Neural crest cell (in vitro differentiated cells): ENCODE data around the gene MIGA1. TPM values are rescaled to one million over a fixed set of nuclear protein-coding genes. Genes with fewer than 3 reads are reported as not detected.

ENCODE experiments used
- DNase-seq: peaks from one replicate; pipeline ENCODE4 v3.0.0; 2021; ENCODE audit warnings: low read depth, mixed read lengths, low spot score
- H3K27ac Mint-ChIP-seq: one replicate; pipeline ENCODE4 v1.8.0; 2021; ENCODE audit warnings: mild to moderate bottlenecking, mixed read lengths; ENCODE audit not compliant: unreplicated experiment
- H3K27me3 Mint-ChIP-seq: 2 replicates; pipeline ENCODE4 v1.8.0; 2021; ENCODE audit warnings: low read depth, mild to moderate bottlenecking, mixed read lengths
- H3K36me3 Mint-ChIP-seq: 2 replicates; pipeline ENCODE4 v1.8.0; 2021; ENCODE audit warnings: low read depth, mild to moderate bottlenecking, mixed read lengths
- H3K4me1 Mint-ChIP-seq: 2 replicates; pipeline ENCODE4 v1.8.0; 2021; ENCODE audit warnings: mixed read lengths
- H3K4me3 Mint-ChIP-seq: one replicate; pipeline ENCODE4 v1.8.0; 2021; ENCODE audit warnings: mild to moderate bottlenecking, mixed read lengths
- H3K9me3 Mint-ChIP-seq: 2 replicates; pipeline ENCODE4 v1.8.0; 2021; ENCODE audit warnings: mixed read lengths
- CTCF ChIP-seq: fragments of 200-600 bp; sonication (generic); conservative IDR thresholded peaks from 2 replicates; pipeline ENCODE4 v1.5.0; 2021; ENCODE audit warnings: antibody characterized with exemption, mild to moderate bottlenecking
- total RNA-seq: library from RNA; stranded (reverse); gene quantifications from 2 replicates; pipeline ENCODE4 v1.2.1, GENCODE V29; 2021

Gene MIGA1
- total RNA-seq, 1 donor from 2014 or later = 6.2 TPM

DNA sequence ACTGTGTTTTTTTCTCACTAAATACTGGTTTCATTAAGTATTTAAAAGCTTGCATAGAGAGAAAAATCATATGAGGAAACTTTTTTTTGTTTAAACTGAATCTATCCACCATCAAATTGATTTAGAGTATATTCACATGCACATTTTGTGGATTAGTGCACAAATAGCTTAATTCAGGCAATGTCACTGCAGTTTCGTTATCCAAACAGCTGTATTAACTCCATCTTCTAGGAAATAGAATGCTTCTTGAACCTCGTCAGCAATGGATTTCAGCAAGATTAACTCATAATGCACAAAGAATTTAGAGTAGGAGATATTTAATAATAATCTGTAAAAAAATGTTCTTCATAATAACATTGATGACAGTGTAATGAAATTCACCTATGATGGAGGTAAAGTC, 146.5 kb downstream of the MIGA1 start:
- H3K36me3 Mint-ChIP-seq = no peaks in the 10 kb centered on the region
- H3K4me1 Mint-ChIP-seq = no peaks in the 10 kb centered on the region
- no peaks in the 10 kb centered on the region for H3K9me3 Mint-ChIP-seq
- H3K27me3 Mint-ChIP-seq = no peaks in the 10 kb centered on the region
- H3K27ac Mint-ChIP-seq = no peak overlapping the region
- H3K4me3 Mint-ChIP-seq = no peak overlapping the region
- TF ChIP-seq CTCF = no peak
- DNase-seq = no peak

- H3K9me3 Mint-ChIP-seq = no peaks in the 10 kb centered on the region
- no peaks in the 10 kb centered on the region for H3K4me1 Mint-ChIP-seq
- no peak overlapping the region for H3K4me3 Mint-ChIP-seq
- no peaks in the 10 kb centered on the region for H3K27me3 Mint-ChIP-seq
- no peak overlapping the region for H3K27ac Mint-ChIP-seq
- no peak for TF ChIP-seq CTCF
- no peaks in the 10 kb centered on the region for H3K36me3 Mint-ChIP-seq
- DNase-seq = no peak
These were observed 147.3 kb downstream of the MIGA1 start for GRCh38 chr1:77926561-77927357.

GRCh38 chr1:77927414-77927813, 148.0 kb downstream of the MIGA1 start:
- DNase-seq = no peak
- H3K27ac Mint-ChIP-seq = no peak overlapping the region
- H3K27me3 Mint-ChIP-seq = no peaks in the 10 kb centered on the region
- H3K36me3 Mint-ChIP-seq = no peaks in the 10 kb centered on the region
- no peaks in the 10 kb centered on the region for H3K9me3 Mint-ChIP-seq
- H3K4me1 Mint-ChIP-seq = no peaks in the 10 kb centered on the region
- no peak overlapping the region for H3K4me3 Mint-ChIP-seq
- no peak for TF ChIP-seq CTCF

Other genes starting within 250 kb of the MIGA1 start
- 52.4 and 57.7 TPM in 2 replicates for gene ZZZ3, start 97.0 kb upstream of the MIGA1 start, total RNA-seq
- gene USP33, start 19.8 kb upstream of the MIGA1 start, total RNA-seq = 64.1 and 67.4 TPM in 2 replicates
- gene NEXN, start 109.0 kb downstream of the MIGA1 start, total RNA-seq = 1.2 and 2.0 TPM in 2 replicates
- gene FUBP1, start 199.4 kb downstream of the MIGA1 start, total RNA-seq = 318 and 328 TPM in 2 replicates
- gene DNAJB4, start 225.3 kb downstream of the MIGA1 start, total RNA-seq = 17.3 and 23.2 TPM in 2 replicates